Tibial nerve (tissue), 4 donors: ENCODE data around the gene ZNF665.

ENCODE experiments used
- EP300 ChIP-seq, 2 donors: sonication (generic); formaldehyde crosslinking; IDR thresholded peaks; one replicate each; pipeline ENCODE4 v1.6.1; 2017; ENCODE audit warnings: antibody characterized with exemption in 2 of 2, mild to moderate bottlenecking in 1 of 2
- POLR2A ChIP-seq, 2 donors: fragments of 450-650 bp; IDR thresholded peaks; one replicate each; pipeline ENCODE4 v1.6.1; 2017; ENCODE audit warnings: antibody characterized with exemption in 2 of 2, mild to moderate bottlenecking in 2 of 2, moderate library complexity in 2 of 2
- TF ChIP-seq, protein P1 (sequence below), 5 experiments: fragments of 200-600 bp in 3 of 5; fragments of 450-650 bp in 2 of 5; sonication (generic) in 3 of 5; IDR thresholded peaks; one replicate each; pipeline ENCODE4 v1.5.1; 2016 to 2019; ENCODE audit warnings: antibody characterized with exemption in 5 of 5, mild to moderate bottlenecking in 3 of 5, moderate library complexity in 2 of 5

DNA sequence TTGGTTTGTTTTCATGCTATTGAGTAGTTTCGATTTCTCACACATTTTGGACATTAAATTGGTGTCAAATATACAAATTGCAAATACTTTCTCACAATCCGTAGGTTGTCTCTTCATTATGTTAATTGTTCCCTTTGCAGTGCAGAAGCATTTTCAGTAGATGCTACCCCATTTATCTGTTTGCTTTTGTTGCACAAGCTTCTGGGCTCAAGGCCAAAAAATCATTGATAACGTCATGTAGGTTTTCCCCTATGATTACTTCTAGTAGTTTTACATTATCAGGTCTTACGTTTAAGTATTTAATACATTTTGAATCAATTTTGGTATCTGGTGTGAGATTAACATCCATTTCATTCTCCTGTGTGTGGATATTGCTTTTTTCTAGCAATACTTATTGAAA, 20.3 kb downstream of the ZNF665 start:
- TF ChIP-seq, protein P1, sequence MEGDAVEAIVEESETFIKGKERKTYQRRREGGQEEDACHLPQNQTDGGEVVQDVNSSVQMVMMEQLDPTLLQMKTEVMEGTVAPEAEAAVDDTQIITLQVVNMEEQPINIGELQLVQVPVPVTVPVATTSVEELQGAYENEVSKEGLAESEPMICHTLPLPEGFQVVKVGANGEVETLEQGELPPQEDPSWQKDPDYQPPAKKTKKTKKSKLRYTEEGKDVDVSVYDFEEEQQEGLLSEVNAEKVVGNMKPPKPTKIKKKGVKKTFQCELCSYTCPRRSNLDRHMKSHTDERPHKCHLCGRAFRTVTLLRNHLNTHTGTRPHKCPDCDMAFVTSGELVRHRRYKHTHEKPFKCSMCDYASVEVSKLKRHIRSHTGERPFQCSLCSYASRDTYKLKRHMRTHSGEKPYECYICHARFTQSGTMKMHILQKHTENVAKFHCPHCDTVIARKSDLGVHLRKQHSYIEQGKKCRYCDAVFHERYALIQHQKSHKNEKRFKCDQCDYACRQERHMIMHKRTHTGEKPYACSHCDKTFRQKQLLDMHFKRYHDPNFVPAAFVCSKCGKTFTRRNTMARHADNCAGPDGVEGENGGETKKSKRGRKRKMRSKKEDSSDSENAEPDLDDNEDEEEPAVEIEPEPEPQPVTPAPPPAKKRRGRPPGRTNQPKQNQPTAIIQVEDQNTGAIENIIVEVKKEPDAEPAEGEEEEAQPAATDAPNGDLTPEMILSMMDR (IDR thresholded peaks at IDR 0.05): no peak
- TF ChIP-seq POLR2A (IDR thresholded peaks at IDR 0.05) (no peak), EP300 (IDR thresholded peaks at IDR 0.05) (no peak)
